HEK293T (cell line): Measurements from ENCODE around the gene GAR1.
"Not testable (repeated sequence)": the region's sequence is repeated elsewhere in the genome, so short reads cannot be mapped to it uniquely, and the experiment has no call there.

Experiments used
- CTCF ChIA-PET: fragments of 350-600 bp; formaldehyde crosslinking; extraction: SDS; loops from one replicate; lab custom pipeline; 2021; ENCODE audit warnings: antibody characterized with exemption, inconsistent platforms; lab: Yijun Ruan, JAX
- POLR2A ChIA-PET: fragments of 350-600 bp; formaldehyde crosslinking; extraction: SDS; loops from one replicate; lab custom pipeline; 2020; ENCODE audit warnings: antibody characterized with exemption, inconsistent platforms; lab: Yijun Ruan, JAX
- DNase-seq: peaks from one replicate; pipeline ENCODE4 v3.0.0; 2012; ENCODE audit warnings: mixed read lengths; ENCODE audit errors: extremely low spot score
- ARNT ChIP-seq: fragments of 450-650 bp; IDR thresholded peaks from 2 replicates; pipeline ENCODE4 v1.6.1; 2017; ENCODE audit warnings: mild to moderate bottlenecking
- BHLHE40 ChIP-seq: fragments of 450-650 bp; IDR thresholded peaks from 2 replicates; pipeline ENCODE4 v1.6.1; 2016; ENCODE audit warnings: mild to moderate bottlenecking, moderate library complexity, borderline replicate concordance
- CTBP1 ChIP-seq: fragments of 450-650 bp; IDR thresholded peaks from 2 replicates; pipeline ENCODE4 v1.6.1; 2016; ENCODE audit warnings: borderline replicate concordance
- ELF4 ChIP-seq: fragments of 450-650 bp; IDR thresholded peaks from 2 replicates; pipeline ENCODE4 v1.6.1; 2017; ENCODE audit warnings: antibody characterized with exemption
- FOXA1 ChIP-seq: fragments of 450-650 bp; IDR thresholded peaks from 2 replicates; pipeline ENCODE4 v1.6.1; 2016; ENCODE audit warnings: mild to moderate bottlenecking
- FOXK2 ChIP-seq: fragments of 450-650 bp; IDR thresholded peaks from 2 replicates; pipeline ENCODE4 v1.6.1; 2016; ENCODE audit warnings: mild to moderate bottlenecking
- FOXM1 ChIP-seq: fragments of 450-650 bp; IDR thresholded peaks from 2 replicates; pipeline ENCODE4 v1.6.1; 2017; ENCODE audit warnings: mild to moderate bottlenecking, borderline replicate concordance
- HDGF ChIP-seq: fragments of 450-650 bp; IDR thresholded peaks from 2 replicates; pipeline ENCODE4 v1.6.1; 2017; ENCODE audit warnings: antibody characterized with exemption, borderline replicate concordance
- L3MBTL2 ChIP-seq: fragments of 450-650 bp; conservative IDR thresholded peaks from 2 replicates; pipeline ENCODE4 v1.6.1; 2016; ENCODE audit warnings: mild to moderate bottlenecking
- LEF1 ChIP-seq: fragments of 450-650 bp; IDR thresholded peaks from 2 replicates; pipeline ENCODE4 v1.6.1; 2017; ENCODE audit warnings: mild to moderate bottlenecking, borderline replicate concordance
- NFRKB ChIP-seq: fragments of 450-650 bp; IDR thresholded peaks from 2 replicates; pipeline ENCODE4 v1.6.1; 2016; ENCODE audit warnings: mild to moderate bottlenecking, moderate library complexity
- PKNOX1 ChIP-seq: fragments of 450-650 bp; IDR thresholded peaks from 2 replicates; pipeline ENCODE4 v1.6.1; 2016
- SP1 ChIP-seq: fragments of 450-650 bp; IDR thresholded peaks from 2 replicates; pipeline ENCODE4 v1.6.1; 2017
- SUZ12 ChIP-seq: fragments of 450-650 bp; IDR thresholded peaks from 2 replicates; pipeline ENCODE4 v1.6.1; 2016; ENCODE audit warnings: mild to moderate bottlenecking
- TARDBP ChIP-seq: fragments of 450-650 bp; IDR thresholded peaks from 2 replicates; pipeline ENCODE4 v1.6.1; 2016
- ZNF384 ChIP-seq: fragments of 450-650 bp; IDR thresholded peaks from 2 replicates; pipeline ENCODE4 v1.6.1; 2016

GAR1 gene

GRCh38 chr4:109847896-109848442 is 32.4 kb downstream of the GAR1 start, which contains the start of gene LRIT3:
TSS of gene LRIT3 (plus strand) at chr4:109848107. CDS start at chr4:109848202, 95 bp downstream.
- CTCF ChIA-PET: no interaction called here
- TF ChIP-seq ZNF384: no peak
- POLR2A ChIA-PET: no interaction called here
- no peak for DNase-seq

GRCh38 chr4:109848501-109848900 is 32.9 kb downstream of the GAR1 start:
- no peak for TF ChIP-seq FOXK2
- no peak for TF ChIP-seq LEF1
- TF ChIP-seq FOXM1: no peak
- TF ChIP-seq SUZ12: no peak
- no peak for TF ChIP-seq ELF4
- no peak for TF ChIP-seq FOXA1
- TF ChIP-seq ZNF384: no peak
- no peak for TF ChIP-seq SP1
- no peak for TF ChIP-seq BHLHE40
- no peak for TF ChIP-seq ARNT
- TF ChIP-seq NFRKB: no peak
- TF ChIP-seq CTBP1: no peak
- no peak for TF ChIP-seq HDGF
- TF ChIP-seq L3MBTL2: no peak
- TF ChIP-seq PKNOX1: no peak
- no peak for TF ChIP-seq TARDBP
- POLR2A ChIA-PET: no interaction called here
- CTCF ChIA-PET: no interaction called here
- no peak for DNase-seq

- DNase-seq: no peak
- no peak for TF ChIP-seq L3MBTL2
- no peak for TF ChIP-seq ELF4
- TF ChIP-seq HDGF: no peak
- TF ChIP-seq PKNOX1: no peak
- no peak for TF ChIP-seq FOXM1
- TF ChIP-seq TARDBP: no peak
- no peak for TF ChIP-seq SP1
- TF ChIP-seq SUZ12: no peak
- no peak for TF ChIP-seq CTBP1
- TF ChIP-seq FOXK2: no peak
- no peak for TF ChIP-seq BHLHE40
- TF ChIP-seq FOXA1: no peak
- no peak for TF ChIP-seq ARNT
- no peak for TF ChIP-seq NFRKB
- TF ChIP-seq LEF1: no peak
- TF ChIP-seq ZNF384: no peak
- ChIA-PET POLR2A (no interaction called here), CTCF (no interaction called here)
Measured at GRCh38 chr4:109850601-109851000, 35.0 kb downstream of the GAR1 start.

- CTCF ChIA-PET, DNase-seq, POLR2A ChIA-PET: not testable (repeated sequence)
Measured at GRCh38 chr4:109859426-109860300, 44.1 kb downstream of the GAR1 start.

- TF ChIP-seq BHLHE40 (no peak), ARNT (no peak), L3MBTL2 (no peak), NFRKB (no peak), FOXM1 (no peak), HDGF (no peak), PKNOX1 (no peak), ZNF384 (no peak), SUZ12 (no peak)
- CTCF ChIA-PET: no interaction called here
- no peak for DNase-seq
- POLR2A ChIA-PET: no interaction called here
Measured at GRCh38 chr4:109861271-109861670, 45.7 kb downstream of the GAR1 start.

GRCh38 chr4:109861916-109862511 is 46.5 kb downstream of the GAR1 start:
- ChIA-PET POLR2A (no interaction called here), CTCF (no interaction called here)
- TF ChIP-seq ARNT (no peak), FOXM1 (no peak), FOXK2 (no peak), BHLHE40 (no peak), ELF4 (no peak), NFRKB (no peak), SUZ12 (no peak), FOXA1 (no peak), HDGF (no peak)
- no peak for DNase-seq
